ENCODE results near the gene TYW5. TPM values are rescaled to one million over a fixed set of nuclear protein-coding genes. Genes with fewer than 3 reads are reported as not detected.

TYW5 gene
- total RNA-seq, 1 donor from 2014 or later = 8.5 TPM

DNA sequence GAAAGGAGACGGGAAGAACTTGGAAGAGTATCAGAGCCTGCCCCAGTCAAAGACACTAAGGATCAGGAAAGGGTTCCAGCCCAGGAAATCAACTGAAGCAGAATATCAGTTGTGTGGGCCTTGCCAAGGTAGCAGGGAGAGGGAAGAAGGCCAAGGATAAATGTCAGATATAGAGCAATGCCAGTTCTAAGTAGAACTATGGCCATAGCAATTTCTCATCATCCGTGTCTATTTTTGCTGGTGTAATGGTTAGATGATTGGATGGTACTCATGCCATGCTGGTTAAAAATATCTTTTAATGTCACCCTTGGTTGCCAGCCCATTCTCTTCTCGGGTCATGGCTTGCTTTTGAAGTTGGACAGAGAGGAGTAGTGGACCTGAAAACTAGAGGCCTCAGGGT, 42.0 kb upstream of the TYW5 start:
- no peaks in the 10 kb centered on the region for H3K36me3 Mint-ChIP-seq (ENCODE audit: unreplicated experiment)
- no peak overlapping the region for H3K4me3 Mint-ChIP-seq (ENCODE audit: unreplicated experiment)
- peaks cover 1% of the 10 kb centered on the region for H3K27me3 Mint-ChIP-seq (ENCODE audit: unreplicated experiment)
- no peaks in the 10 kb centered on the region for H3K4me1 Mint-ChIP-seq (ENCODE audit: low read depth, unreplicated experiment)
- no peaks in the 10 kb centered on the region for H3K9me3 Mint-ChIP-seq (ENCODE audit: unreplicated experiment)
- no peak overlapping the region for H3K27ac Mint-ChIP-seq (ENCODE audit: unreplicated experiment)
- DNase-seq = no peak
- TF ChIP-seq, protein P1, sequence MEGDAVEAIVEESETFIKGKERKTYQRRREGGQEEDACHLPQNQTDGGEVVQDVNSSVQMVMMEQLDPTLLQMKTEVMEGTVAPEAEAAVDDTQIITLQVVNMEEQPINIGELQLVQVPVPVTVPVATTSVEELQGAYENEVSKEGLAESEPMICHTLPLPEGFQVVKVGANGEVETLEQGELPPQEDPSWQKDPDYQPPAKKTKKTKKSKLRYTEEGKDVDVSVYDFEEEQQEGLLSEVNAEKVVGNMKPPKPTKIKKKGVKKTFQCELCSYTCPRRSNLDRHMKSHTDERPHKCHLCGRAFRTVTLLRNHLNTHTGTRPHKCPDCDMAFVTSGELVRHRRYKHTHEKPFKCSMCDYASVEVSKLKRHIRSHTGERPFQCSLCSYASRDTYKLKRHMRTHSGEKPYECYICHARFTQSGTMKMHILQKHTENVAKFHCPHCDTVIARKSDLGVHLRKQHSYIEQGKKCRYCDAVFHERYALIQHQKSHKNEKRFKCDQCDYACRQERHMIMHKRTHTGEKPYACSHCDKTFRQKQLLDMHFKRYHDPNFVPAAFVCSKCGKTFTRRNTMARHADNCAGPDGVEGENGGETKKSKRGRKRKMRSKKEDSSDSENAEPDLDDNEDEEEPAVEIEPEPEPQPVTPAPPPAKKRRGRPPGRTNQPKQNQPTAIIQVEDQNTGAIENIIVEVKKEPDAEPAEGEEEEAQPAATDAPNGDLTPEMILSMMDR (IDR thresholded peaks at IDR 0.05; ENCODE audit: partially characterized antibody, unreplicated experiment) = no peak

GRCh38 chr2:199994896-199995295, 39.6 kb upstream of the TYW5 start:
- Mint-ChIP-seq H3K9me3 (ENCODE audit: unreplicated experiment) (no peaks in the 10 kb centered on the region), H3K4me1 (ENCODE audit: low read depth, unreplicated experiment) (no peaks in the 10 kb centered on the region), H3K36me3 (ENCODE audit: unreplicated experiment) (no peaks in the 10 kb centered on the region), H3K27ac (ENCODE audit: unreplicated experiment) (no peak overlapping the region), H3K27me3 (ENCODE audit: unreplicated experiment) (peaks cover 1% of the 10 kb centered on the region), H3K4me3 (ENCODE audit: unreplicated experiment) (no peak overlapping the region)
- TF ChIP-seq, protein P1 (IDR thresholded peaks at IDR 0.05; ENCODE audit: partially characterized antibody, unreplicated experiment) = no peak
- DNase-seq = no peak

GRCh38 chr2:199994371-199994770, 39.1 kb upstream of the TYW5 start:
- no peak overlapping the region for H3K27ac Mint-ChIP-seq (ENCODE audit: unreplicated experiment)
- no peaks in the 10 kb centered on the region for H3K36me3 Mint-ChIP-seq (ENCODE audit: unreplicated experiment)
- H3K27me3 Mint-ChIP-seq (ENCODE audit: unreplicated experiment) = peaks cover 1% of the 10 kb centered on the region
- H3K4me3 Mint-ChIP-seq (ENCODE audit: unreplicated experiment) = no peak overlapping the region
- no peaks in the 10 kb centered on the region for H3K9me3 Mint-ChIP-seq (ENCODE audit: unreplicated experiment)
- TF ChIP-seq, protein P1 (IDR thresholded peaks at IDR 0.05; ENCODE audit: partially characterized antibody, unreplicated experiment) = no peak
- no peak for DNase-seq
- peaks cover 2% of the 10 kb centered on the region for H3K4me1 Mint-ChIP-seq (ENCODE audit: low read depth, unreplicated experiment)

DNA sequence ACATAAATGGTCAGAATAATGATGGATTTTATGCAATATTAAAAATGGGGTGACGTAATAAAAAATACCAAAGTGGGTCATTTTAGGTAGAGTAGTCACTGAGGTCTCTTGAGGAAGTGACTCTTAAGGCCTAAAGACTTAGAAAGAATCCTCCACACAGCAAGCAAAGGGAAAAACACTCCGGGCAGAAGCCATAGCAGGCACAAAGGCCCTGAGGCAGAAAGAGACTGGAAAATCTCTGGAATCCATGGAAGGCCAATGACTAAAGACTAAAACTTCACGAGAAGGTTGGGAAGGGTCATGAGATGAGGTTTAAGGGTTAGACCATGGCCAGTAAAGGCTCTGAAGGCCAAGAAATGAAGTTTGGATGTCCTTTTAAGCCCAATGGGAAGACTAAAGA, 37.0 kb upstream of the TYW5 start:
- peaks cover 4% of the 10 kb centered on the region for H3K9me3 Mint-ChIP-seq (ENCODE audit: unreplicated experiment)
- peaks cover 6% of the 10 kb centered on the region for H3K4me1 Mint-ChIP-seq (ENCODE audit: low read depth, unreplicated experiment)
- no peak overlapping the region for H3K4me3 Mint-ChIP-seq (ENCODE audit: unreplicated experiment)
- no peak overlapping the region for H3K27ac Mint-ChIP-seq (ENCODE audit: unreplicated experiment)
- no peaks in the 10 kb centered on the region for H3K36me3 Mint-ChIP-seq (ENCODE audit: unreplicated experiment)
- DNase-seq = no peak
- TF ChIP-seq, protein P1 (IDR thresholded peaks at IDR 0.05; ENCODE audit: partially characterized antibody, unreplicated experiment) = no peak
- peaks cover 1% of the 10 kb centered on the region for H3K27me3 Mint-ChIP-seq (ENCODE audit: unreplicated experiment)

GRCh38 chr2:199991691-199992090, 36.4 kb upstream of the TYW5 start:
- Mint-ChIP-seq H3K4me1 (ENCODE audit: low read depth, unreplicated experiment) (peaks cover 6% of the 10 kb centered on the region), H3K9me3 (ENCODE audit: unreplicated experiment) (peaks cover 4% of the 10 kb centered on the region), H3K4me3 (ENCODE audit: unreplicated experiment) (no peak overlapping the region), H3K27me3 (ENCODE audit: unreplicated experiment) (peaks cover 1% of the 10 kb centered on the region), H3K36me3 (ENCODE audit: unreplicated experiment) (no peaks in the 10 kb centered on the region), H3K27ac (ENCODE audit: unreplicated experiment) (no peak overlapping the region)
- DNase-seq = no peak
- TF ChIP-seq, protein P1 (IDR thresholded peaks at IDR 0.05; ENCODE audit: partially characterized antibody, unreplicated experiment) = no peak

Data from glutamatergic neuron (in vitro differentiated cells).